Nephron progenitor cell (in vitro differentiated cells): Measurements from ENCODE around the gene FRMD4A.

Experiments
- DNase-seq: peaks from one replicate; pipeline ENCODE4 v3.0.0; 2021
- H3K27ac Mint-ChIP-seq: 2 replicates; pipeline ENCODE4 v1.8.0; 2021; ENCODE audit warnings: mild to moderate bottlenecking, moderate library complexity, mixed read lengths
- H3K27me3 Mint-ChIP-seq: 2 replicates; pipeline ENCODE4 v1.8.0; 2021; ENCODE audit warnings: mild to moderate bottlenecking, low read depth, mixed read lengths; ENCODE audit not compliant: poor library complexity
- H3K36me3 Mint-ChIP-seq: 2 replicates; pipeline ENCODE4 v1.8.0; 2021; ENCODE audit warnings: low read depth, mixed read lengths
- H3K4me1 Mint-ChIP-seq: 2 replicates; pipeline ENCODE4 v1.8.0; 2021; ENCODE audit warnings: mixed read lengths
- H3K4me3 Mint-ChIP-seq: 2 replicates; pipeline ENCODE4 v1.8.0; 2021; ENCODE audit warnings: mild to moderate bottlenecking, moderate library complexity, mixed read lengths
- H3K9me3 Mint-ChIP-seq: 2 replicates; pipeline ENCODE4 v1.8.0; 2021; ENCODE audit warnings: mild to moderate bottlenecking, moderate library complexity, mixed read lengths
- CTCF ChIP-seq: fragments of 200-600 bp; sonication (generic); IDR thresholded peaks from 2 replicates; pipeline ENCODE4 v1.5.0; 2021; ENCODE audit warnings: antibody characterized with exemption

Gene FRMD4A

DNA sequence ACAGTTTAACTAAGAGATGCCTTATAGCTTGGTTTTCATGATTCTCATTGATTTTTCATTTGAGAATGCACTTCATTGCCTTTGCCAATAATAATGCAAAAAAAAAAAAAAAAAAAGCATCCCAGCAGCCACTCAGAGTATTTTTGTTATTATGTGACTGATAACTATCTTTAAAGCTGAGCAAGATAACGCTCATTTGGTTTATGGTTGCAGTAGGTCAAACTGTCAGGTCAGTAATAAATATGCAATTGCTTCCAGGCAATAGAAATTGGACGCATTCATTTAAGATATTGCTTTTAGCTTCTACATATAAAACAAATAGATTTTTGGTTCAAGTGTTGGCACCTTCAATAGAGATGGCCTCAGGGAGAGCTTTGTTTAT, 528.8 kb downstream of the FRMD4A start:
- Mint-ChIP-seq H3K36me3 (peaks cover 21% of the 10 kb centered on the region), H3K27me3 (no peaks in the 10 kb centered on the region), H3K4me3 (no peak overlapping the region), H3K4me1 (peaks cover 24% of the 10 kb centered on the region), H3K27ac (no peak overlapping the region), H3K9me3 (no peaks in the 10 kb centered on the region)
- TF ChIP-seq CTCF, result no peak
- no peak for DNase-seq

DNA sequence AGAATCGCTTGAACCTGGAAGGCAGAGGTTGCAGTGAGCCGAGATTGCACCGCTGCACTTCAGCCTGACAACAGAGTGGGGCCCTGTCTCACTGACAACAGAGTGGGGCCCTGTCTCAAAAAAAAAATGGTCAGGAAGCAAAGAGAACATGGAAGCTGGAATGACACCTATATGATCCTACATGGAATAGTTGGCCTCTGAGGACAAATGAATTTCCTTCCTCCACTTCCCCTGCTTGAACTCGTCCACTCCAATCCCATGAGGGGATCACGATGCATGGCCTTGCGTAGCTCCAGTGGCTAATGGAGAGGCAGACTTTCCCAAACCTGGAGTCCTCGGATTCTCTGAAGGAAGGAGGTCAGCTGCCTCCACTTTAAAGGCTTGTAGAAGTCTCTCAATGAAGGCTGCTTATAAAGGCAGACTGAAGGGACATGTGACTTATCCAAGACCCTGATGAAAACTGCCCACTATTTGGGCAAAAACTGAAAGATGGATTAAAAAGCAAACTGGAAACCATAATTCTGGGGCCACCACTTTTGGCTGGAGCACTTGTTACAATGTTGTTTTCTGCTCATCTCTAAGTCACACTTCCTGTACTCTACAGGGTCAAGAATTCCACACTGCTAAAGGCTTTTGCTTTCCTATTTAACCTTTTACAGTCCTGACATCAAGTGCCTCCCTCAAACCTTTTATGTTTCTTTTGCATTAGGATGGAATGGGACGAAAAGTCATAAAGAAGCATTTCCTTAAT, 529.4 kb downstream of the FRMD4A start:
- Mint-ChIP-seq H3K27me3 (no peaks in the 10 kb centered on the region), H3K36me3 (peaks cover 22% of the 10 kb centered on the region), H3K9me3 (no peaks in the 10 kb centered on the region), H3K4me3 (no peak overlapping the region), H3K4me1 (peaks cover 26% of the 10 kb centered on the region), H3K27ac (no peak overlapping the region)
- DNase-seq, result no peak
- TF ChIP-seq CTCF, result no peak

DNA sequence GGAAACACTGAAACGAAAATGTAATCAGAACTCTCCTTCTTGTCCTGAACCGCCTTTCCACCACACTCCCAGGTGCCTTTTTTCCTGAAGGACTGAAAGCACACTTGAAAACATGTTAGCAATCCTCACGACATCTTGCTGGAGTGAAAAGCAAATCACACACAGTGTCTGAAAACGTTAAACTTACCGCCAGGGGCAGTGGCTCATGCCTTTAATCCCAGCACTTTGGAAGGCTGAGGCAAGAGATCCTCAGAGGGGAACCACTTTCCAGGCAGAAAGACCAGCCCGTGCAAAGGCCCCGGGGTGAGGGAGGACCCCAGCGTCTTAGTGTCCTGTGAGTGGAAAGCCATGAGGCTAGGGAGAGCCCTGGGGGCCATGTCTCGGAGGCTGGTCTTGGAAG, 533.6 kb downstream of the FRMD4A start:
- H3K36me3 Mint-ChIP-seq, result peaks cover 39% of the 10 kb centered on the region
- no peak overlapping the region for H3K4me3 Mint-ChIP-seq
- H3K9me3 Mint-ChIP-seq, result no peaks in the 10 kb centered on the region
- H3K27me3 Mint-ChIP-seq, result peaks cover 4% of the 10 kb centered on the region
- H3K27ac Mint-ChIP-seq, result no peak overlapping the region
- DNase-seq, result no peak
- H3K4me1 Mint-ChIP-seq, result peaks cover 31% of the 10 kb centered on the region
- no peak for TF ChIP-seq CTCF

DNA sequence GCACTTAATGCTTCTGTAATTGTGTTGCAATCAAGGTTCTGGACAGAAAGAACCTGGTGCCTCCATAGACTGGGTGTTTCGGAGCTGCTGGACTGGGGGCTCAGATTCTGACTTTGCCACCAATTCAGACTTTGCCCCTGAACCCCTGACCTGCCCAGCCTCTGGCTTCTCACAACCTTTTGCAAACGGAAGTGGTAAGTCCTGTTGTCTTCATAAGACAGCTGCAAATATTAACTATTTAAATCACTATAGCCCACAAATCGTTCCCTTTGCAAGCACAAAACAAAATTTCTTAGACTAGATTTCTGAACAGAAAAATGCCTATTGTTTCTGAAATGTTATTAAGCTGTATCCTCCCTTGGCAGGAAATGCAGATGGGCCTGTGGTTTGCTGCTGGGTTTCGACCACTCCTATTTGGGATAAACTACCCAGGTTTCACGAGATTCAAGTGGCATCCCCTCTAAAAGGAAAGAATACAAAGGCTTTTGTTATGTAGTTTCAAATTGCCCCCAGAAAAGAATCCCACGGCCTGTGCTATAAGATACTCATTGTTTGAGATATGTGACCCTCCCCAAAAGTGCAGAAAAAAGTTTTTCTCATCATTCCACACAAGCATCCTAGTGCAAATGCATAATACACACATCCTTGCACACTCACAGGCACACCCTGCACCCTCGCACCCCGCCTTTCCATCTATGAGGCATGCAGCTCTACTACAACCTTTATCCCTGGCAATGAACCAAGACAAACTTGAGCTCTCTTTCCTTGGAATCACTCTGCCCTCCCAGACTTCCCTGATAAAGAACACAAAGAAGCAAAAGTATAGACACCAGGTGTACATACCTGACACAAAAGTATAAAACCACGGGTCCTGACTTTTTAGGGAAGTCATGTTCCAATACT, 534.8 kb downstream of the FRMD4A start:
- Mint-ChIP-seq H3K27ac (peak overlapping the region; percentile 13), H3K4me3 (no peak overlapping the region), H3K4me1 (peaks cover 23% of the 10 kb centered on the region), H3K36me3 (peaks cover 36% of the 10 kb centered on the region), H3K27me3 (peaks cover 5% of the 10 kb centered on the region), H3K9me3 (no peaks in the 10 kb centered on the region)
- TF ChIP-seq CTCF, result no peak
- DNase-seq, result no peak

DNA sequence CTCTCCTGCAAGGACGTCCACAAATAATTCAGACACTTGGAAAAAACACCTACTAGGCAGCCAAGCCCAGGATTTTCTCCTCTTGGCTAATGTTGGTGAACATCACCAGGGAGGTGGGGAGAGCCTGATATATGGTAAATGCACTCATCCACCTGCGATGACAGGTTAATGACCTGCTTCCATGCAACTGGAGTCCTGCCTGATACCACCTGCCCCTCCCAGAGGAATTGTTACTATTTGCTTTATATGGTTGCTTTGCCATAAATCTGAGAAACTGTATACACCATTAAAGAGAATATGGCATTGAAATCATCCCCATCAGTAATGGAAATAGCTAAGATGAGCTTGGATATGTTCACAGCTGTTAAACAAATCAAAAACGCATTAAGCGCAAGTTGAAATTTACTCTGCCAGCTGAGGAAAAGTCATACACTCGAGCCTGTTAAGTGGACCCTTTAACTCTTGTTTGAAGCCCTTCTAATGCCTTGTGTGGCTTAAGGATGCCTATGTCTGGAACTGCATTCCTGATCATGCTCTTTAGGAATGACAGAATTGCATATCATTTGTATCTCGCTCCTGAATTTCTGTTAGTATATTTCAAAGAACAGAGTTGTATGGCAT, 535.6 kb downstream of the FRMD4A start:
- Mint-ChIP-seq H3K36me3 (peaks cover 36% of the 10 kb centered on the region), H3K27ac (peak overlapping the region; percentile 29), H3K9me3 (no peaks in the 10 kb centered on the region), H3K4me3 (no peak overlapping the region), H3K4me1 (peaks cover 17% of the 10 kb centered on the region), H3K27me3 (peaks cover 5% of the 10 kb centered on the region)
- DNase-seq, result no peak
- TF ChIP-seq CTCF, result no peak
